Ectodermal cell (in vitro differentiated cells): ENCODE measurements around the gene HPCAL4.

Source experiments
- H3K27ac ChIP-seq: 2 replicates; pipeline ENCODE4 v1.7.0; 2013; ENCODE audit warnings: mild to moderate bottlenecking, low read depth, low read length; ENCODE audit not compliant: insufficient read depth, poor library complexity, severe bottlenecking
- H3K27me3 ChIP-seq: 2 replicates; pipeline ENCODE4 v1.7.0; 2013; ENCODE audit warnings: mild to moderate bottlenecking, low read length; ENCODE audit not compliant: insufficient read depth, control insufficient read depth, poor library complexity, severe bottlenecking
- H3K36me3 ChIP-seq: one replicate; pipeline ENCODE4 v1.7.0; 2013; ENCODE audit warnings: low read length; ENCODE audit not compliant: control insufficient read depth, insufficient read depth
- H3K4me1 ChIP-seq: one replicate; pipeline ENCODE4 v1.7.0; 2013; ENCODE audit warnings: low read length; ENCODE audit not compliant: control insufficient read depth, insufficient read depth
- H3K4me3 ChIP-seq: 2 replicates; pipeline ENCODE4 v1.7.0; 2013; ENCODE audit warnings: low read depth, low read length, control low read depth; ENCODE audit not compliant: insufficient read depth
- H3K9me3 ChIP-seq: 2 replicates; pipeline ENCODE4 v1.7.0; 2013; ENCODE audit warnings: mild to moderate bottlenecking, low read length, moderate library complexity; ENCODE audit not compliant: control insufficient read depth
- WGBS, 2 experiments: methylation state at CpG; one replicate each; pipeline ENCODE4 v1.1.7; 2013; ENCODE audit warnings: missing lambda C conversion rate in 2 of 2; 5-methylcytosine and 5-hydroxymethylcytosine counted together

The HPCAL4 gene

DNA sequence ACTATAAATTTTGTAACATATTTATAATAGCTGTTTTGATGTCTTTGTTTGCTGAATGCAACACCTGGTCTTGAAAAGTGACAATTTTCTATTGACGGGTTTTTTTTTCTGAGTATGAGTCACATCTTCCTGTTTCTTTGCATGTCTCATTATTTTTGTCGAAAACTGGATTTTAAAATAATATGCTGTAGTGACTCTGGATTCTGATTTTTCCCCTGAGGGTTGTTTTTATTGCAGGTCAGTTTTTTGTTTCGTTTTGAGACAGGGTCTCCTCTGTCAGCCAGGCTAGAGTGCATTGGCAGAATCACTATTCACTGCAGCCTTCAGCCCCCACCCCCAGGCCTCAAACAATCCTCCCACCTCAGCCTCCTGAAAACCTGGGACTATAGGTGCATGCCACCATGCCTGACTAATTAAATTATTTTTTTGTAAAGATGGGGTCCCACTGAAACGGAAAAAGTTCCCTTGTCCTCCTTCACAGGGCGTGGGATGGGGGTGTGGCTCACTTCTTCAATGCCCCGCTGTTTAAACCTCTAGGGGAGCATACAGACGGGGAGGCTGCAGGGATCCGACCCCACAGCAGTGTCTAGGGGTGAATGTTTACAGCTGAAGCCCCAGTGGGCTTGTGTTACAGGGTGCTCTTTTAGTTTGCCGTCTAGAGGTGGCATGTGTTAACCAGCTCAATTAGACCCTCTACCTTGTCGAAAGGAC lies 36.1 kb upstream of the HPCAL4 start:
- H3K27me3 ChIP-seq, result peaks cover 99% of the 10 kb centered on the region
- no peaks in the 10 kb centered on the region for H3K4me1 ChIP-seq
- no peaks in the 10 kb centered on the region for H3K36me3 ChIP-seq
- H3K27ac ChIP-seq, result no peak overlapping the region
- no peaks in the 10 kb centered on the region for H3K9me3 ChIP-seq
- 44 to 50% methylated on average over 10 of the region's 10 CpGs for WGBS, 2 experiments
- no peak overlapping the region for H3K4me3 ChIP-seq

DNA sequence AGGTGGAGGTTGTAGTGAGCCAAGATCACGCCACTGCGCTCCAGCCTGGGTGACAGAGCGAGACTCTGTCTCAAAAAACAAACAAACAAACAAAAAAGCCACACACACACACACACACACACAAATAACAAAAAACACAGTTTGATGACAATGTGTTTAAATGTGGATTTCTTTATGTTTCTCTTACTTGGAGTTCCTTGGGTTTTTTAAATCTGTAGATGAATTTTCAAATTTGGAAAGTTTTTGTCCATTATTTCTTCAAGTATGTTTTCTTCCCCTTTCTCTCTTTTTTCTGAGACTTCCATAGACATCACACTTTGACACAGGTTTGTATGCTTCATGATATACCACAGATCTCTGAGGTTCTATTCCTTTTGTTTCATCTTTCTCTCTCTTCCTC lies 35.4 kb upstream of the HPCAL4 start:
- Histone ChIP-seq H3K4me3 (no peak overlapping the region), H3K27me3 (peaks cover 99% of the 10 kb centered on the region), H3K36me3 (no peaks in the 10 kb centered on the region), H3K4me1 (no peaks in the 10 kb centered on the region), H3K9me3 (no peaks in the 10 kb centered on the region), H3K27ac (no peak overlapping the region)
- 60 to 80% methylated on average over 1 of the region's 3 CpGs for WGBS, 2 experiments

DNA sequence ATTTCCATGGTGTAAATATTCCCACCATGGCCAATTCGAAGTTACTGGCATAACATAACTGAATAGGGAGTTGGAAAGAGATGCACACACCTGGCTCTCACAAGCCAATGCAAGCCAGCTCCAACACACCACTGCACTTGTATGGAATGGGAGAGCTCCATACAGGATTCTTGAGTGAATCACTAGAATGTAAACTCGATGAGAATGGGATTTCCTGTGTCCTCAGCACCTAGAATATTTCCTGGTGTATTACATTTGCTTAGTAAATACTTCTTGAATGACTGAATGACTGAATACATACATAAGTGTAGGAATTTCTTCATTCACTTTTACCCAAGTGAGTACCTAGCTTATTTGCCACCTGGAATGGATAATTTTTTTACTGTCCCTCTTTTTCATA lies 31.3 kb upstream of the HPCAL4 start:
- 18 to 21% methylated on average over 2 of the region's 2 CpGs for WGBS, 2 experiments
- no peaks in the 10 kb centered on the region for H3K9me3 ChIP-seq
- no peak overlapping the region for H3K4me3 ChIP-seq
- no peaks in the 10 kb centered on the region for H3K36me3 ChIP-seq
- no peak overlapping the region for H3K27ac ChIP-seq
- peaks cover 89% of the 10 kb centered on the region for H3K27me3 ChIP-seq
- no peaks in the 10 kb centered on the region for H3K4me1 ChIP-seq

DNA sequence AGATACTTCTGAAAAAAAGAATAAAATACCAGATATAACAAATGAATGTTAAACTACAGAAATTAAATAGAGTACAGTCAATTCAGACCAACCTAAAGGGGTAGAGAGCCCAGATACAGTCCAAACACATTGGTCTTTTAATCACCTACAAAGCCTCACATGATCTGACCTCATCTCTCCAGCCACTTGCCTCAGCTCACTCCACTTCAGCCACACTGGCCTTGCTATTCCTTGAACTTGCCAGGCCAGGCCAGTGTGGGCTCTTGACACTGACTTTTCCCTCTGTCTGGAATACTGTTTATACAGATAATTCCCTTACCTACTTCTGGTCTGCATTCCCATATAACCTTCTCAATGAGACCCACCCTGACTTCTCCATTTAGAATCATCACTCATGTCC lies 30.4 kb upstream of the HPCAL4 start:
- H3K27me3 ChIP-seq, result peaks cover 89% of the 10 kb centered on the region
- no peaks in the 10 kb centered on the region for H3K36me3 ChIP-seq
- no peaks in the 10 kb centered on the region for H3K4me1 ChIP-seq
- H3K27ac ChIP-seq, result no peak overlapping the region
- no peaks in the 10 kb centered on the region for H3K9me3 ChIP-seq
- no peak overlapping the region for H3K4me3 ChIP-seq

DNA sequence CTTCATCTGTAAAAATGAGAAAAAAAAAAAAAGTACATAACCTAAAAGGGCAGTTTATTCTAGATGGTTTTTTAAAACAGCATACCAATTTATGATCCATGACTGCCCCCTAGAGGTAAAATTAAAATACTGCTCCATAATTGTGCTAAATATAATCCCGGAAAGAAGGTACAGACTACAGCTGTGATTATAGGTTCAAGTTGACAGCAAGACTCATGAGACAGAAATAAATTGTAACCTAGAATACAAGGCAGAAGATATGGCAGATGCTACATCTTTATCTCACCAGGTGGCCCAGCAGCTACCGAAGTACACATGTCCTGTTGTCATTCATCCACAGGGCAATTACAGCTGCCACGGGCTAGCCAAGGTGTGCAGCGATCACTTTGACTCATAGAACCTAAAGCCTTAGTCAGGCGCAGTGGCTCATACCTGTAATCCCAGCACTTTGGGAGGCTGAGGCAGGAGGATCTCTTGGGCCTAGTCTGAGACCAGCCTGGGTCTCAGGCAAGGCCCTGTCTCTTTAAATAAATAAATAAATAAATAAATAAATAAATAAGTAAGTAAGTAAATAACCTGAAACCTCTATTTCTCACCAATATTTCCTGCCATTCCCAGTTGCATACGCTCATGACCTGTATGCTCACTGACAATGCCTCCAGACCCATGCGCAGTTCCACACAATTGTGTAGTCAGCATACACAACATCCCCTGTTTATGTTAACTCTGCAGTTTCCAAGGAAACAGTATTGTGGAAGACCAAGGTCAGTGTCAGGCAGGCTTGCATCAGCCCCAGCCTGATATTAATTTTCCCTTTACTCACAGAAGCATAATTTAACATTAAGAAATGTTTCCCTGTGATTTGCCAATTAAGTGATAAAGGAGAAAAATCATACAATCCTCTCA lies 29.1 kb upstream of the HPCAL4 start:
- 45 to 49% methylated on average over 7 of the region's 7 CpGs for WGBS, 2 experiments
- no peaks in the 10 kb centered on the region for H3K36me3 ChIP-seq
- no peaks in the 10 kb centered on the region for H3K4me1 ChIP-seq
- no peak overlapping the region for H3K27ac ChIP-seq
- H3K9me3 ChIP-seq, result no peaks in the 10 kb centered on the region
- H3K27me3 ChIP-seq, result peaks cover 89% of the 10 kb centered on the region
- H3K4me3 ChIP-seq, result no peak overlapping the region

DNA sequence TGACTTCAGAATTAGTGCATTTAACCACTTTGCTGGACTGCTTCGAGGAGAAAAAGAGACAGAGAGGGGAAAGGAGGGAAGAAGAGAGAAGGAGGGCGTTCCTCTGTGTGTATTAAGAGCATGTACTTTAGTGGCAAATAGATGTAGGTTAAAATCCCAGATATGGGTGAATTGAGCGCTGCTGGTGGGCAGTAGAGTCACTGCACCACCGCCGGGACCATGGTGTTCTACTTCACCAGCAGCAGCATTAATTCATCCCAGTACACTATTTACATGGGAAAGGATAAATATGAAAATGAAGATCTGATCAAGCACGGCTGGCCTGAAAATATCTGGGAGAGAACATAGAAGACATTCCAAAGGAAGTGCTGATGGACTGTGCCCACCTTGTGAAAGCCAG lies 26.6 kb upstream of the HPCAL4 start:
- Histone ChIP-seq H3K27ac (no peak overlapping the region), H3K4me1 (no peaks in the 10 kb centered on the region), H3K27me3 (peaks cover 91% of the 10 kb centered on the region), H3K36me3 (no peaks in the 10 kb centered on the region), H3K4me3 (no peak overlapping the region), H3K9me3 (no peaks in the 10 kb centered on the region)
- WGBS, 2 experiments, result 50 to 59% methylated on average over 4 to 6 of the region's 6 CpGs

DNA sequence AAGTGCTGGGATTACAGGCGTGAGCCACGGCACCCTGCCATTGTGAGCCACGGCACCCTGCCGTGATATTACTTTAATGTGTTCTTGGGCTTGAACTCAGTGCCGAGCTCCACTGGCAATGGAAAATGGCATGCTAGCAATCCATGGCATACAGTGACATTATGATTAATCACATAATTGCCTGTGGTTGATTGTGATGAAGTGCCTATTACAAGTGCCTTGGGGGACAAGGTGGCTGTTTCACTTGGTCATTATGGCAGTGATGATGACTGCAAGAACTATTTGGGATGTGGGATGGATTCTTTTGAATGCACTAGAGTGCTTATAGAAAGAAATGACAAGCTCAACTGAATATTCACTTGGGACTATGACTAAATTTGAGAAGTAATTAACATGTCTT lies 22.3 kb upstream of the HPCAL4 start:
- Histone ChIP-seq H3K4me3 (no peak overlapping the region), H3K36me3 (no peaks in the 10 kb centered on the region), H3K27me3 (peaks cover 99% of the 10 kb centered on the region), H3K27ac (no peak overlapping the region), H3K4me1 (no peaks in the 10 kb centered on the region), H3K9me3 (no peaks in the 10 kb centered on the region)
- 87 to 91% methylated on average over 5 of the region's 5 CpGs for WGBS, 2 experiments

DNA sequence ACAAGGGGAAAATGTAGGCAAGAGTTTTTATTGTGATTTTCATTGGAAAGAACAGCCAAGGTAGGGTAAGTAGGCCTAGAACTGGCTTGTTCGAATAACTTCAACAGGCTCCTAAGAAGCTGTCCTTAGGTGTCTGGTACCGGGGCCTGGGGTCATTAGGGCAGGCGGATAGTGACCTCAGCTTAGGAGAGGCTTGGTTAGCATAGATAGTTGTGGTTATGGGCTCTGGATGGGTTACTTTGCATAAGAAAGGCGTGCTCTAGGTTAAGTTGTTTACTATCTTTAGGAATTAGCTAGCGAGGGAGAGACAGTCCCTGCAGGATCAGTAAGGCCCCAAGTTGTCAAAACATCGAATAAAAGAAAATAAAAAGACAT lies 20.7 kb upstream of the HPCAL4 start:
- Histone ChIP-seq H3K9me3 (no peaks in the 10 kb centered on the region), H3K27ac (no peak overlapping the region), H3K4me1 (no peaks in the 10 kb centered on the region), H3K27me3 (peaks cover 99% of the 10 kb centered on the region), H3K36me3 (no peaks in the 10 kb centered on the region), H3K4me3 (no peak overlapping the region)
- 18 to 22% methylated on average over 6 of the region's 6 CpGs for WGBS, 2 experiments

DNA sequence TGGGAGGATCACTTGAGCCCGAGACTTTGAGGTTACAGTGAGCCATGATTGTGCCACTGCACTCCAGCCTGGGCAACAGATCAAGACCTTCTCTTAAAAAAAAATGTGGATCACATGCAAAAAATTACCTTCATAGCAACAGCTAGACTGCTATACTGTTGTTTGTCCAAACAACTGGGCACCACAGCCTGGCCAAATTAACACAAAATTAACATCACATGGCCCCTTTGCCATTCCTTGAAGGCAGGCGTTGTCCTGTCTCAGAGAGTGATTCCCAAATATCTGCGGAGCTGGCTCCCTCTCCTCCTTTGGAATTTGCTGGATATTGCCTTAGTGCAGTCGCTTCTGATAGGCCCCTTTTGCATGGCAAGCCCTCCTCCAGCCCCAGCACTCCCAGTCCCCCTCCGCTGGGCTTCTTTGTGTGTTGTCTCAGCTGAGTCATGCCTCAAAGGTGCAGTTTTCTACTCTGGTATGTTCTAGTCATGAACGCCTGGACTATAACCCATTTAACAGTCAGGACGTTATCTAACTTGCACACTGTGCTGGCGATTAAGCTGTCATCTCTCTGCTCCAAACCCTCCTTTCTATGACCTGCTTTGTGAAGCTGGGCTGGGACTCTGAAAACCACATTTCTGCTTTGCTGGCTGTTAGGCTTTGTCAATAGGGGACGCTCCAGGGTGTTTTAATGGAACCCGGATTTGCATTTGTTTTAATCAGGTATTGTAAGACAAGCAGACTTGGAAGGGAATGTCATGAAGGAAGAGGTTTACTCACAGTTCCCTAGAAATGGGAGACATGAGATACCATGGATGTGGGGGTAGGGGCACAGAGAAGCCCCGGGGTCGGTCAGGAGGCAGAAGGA lies 20.1 kb upstream of the HPCAL4 start:
- Histone ChIP-seq H3K4me1 (no peaks in the 10 kb centered on the region), H3K36me3 (no peaks in the 10 kb centered on the region), H3K27ac (no peak overlapping the region), H3K9me3 (no peaks in the 10 kb centered on the region), H3K27me3 (peaks cover 99% of the 10 kb centered on the region), H3K4me3 (no peak overlapping the region)
- WGBS, 2 experiments, result 26 to 27% methylated on average over 12 of the region's 12 CpGs

DNA sequence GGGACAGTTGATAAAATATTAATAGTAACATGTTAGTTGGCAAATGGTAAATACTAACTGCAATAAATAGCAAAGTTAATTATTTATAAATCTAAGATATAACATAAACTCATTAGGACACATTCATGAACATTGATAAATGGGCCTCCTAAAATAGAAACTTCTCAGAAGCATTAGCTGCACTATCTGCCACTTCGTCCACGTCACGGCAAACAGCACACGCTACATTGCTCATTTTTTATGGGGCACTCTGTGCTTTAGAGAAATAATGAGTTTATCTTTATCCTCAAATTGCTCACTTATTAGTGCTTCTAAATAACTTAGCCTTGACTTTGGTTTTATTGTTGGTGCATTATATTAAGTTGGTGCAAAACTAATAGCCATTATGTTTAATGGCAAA lies 16.3 kb upstream of the HPCAL4 start:
- Histone ChIP-seq H3K4me3 (no peak overlapping the region), H3K27me3 (peaks cover 94% of the 10 kb centered on the region), H3K27ac (no peak overlapping the region), H3K9me3 (no peaks in the 10 kb centered on the region), H3K4me1 (no peaks in the 10 kb centered on the region), H3K36me3 (no peaks in the 10 kb centered on the region)
- whole genome bisulfite sequencing, 2 experiments, result 93 to 95% methylated on average over 4 of the region's 4 CpGs
